ENCODE measurements around the gene RPL22L1.
"Not testable (repeated sequence)": the region's sequence is repeated elsewhere in the genome, so short reads cannot be mapped to it uniquely, and the experiment has no call there.

RPL22L1 gene

DNA sequence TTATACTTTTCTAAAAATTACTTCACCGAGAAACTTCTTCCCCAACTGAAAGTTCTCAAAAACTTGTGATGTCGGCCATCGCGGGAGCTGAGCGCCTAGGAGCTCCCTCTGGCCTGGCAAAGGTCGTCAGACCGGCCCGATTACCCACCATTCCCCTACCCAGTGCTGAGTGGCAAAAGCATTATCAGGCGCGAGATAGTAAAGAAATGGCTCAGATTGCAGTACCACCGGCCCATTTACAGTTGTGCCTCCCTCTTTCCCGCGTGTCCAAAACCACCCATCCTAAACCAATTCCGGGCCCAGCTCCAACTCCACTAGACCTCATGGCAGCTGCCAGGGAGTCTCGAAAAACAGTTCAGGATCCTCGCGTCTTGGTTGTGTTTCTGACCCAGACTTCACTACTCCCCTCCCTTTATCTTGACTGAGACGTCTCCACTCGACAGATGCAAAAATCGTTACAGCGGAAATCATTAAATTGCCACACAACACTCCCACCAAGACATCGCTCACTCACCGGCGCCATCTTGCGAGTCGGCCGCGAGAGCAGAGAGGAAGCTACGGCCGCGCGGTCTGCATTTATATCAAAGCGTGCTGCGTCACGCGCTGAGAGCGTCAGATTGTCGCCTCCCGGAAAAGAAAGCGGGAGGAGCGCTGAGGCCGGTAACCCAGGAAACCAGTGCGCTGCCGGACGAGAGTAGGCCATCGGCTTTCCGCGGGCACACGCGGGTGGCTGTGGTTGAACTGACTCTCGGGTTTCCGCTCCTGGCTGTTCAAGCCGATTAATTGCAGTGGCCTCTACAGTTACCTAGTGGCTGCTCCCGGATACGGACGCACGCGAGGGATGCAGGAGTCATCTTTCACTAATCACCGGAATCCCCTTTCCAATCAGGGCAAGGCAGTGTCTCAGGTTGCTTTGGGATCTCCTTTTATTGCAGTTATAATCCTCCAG lies at the start of gene RPL22L1:
Gene RPL22L1 (minus strand): TSS at position 551 of the 949 bp plus-strand sequence. CDS start 28 bp downstream, at position 523.
- DNase-seq = peak; percentile 89 to 93

DNA sequence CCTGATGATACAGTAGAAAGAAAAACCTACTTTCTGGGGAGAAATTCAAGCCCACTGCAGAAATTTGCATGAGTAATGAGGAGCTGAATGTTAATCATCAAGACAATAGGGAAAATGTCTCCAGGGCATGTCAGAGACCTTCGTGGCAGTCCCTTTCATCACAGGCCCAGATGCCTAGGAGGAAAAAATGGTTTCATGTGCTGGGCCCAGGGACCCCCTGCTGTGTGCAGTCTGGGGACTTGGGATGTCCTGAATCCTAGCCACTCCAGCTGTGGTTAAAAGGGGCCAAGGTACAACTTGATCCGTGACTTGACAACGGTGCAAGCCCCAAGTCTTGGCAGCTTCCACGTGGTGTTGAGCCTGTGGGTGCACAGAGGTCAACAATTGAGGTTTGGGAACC lies 48.7 kb upstream of the RPL22L1 start:
- DNase-seq = no peak

DNA sequence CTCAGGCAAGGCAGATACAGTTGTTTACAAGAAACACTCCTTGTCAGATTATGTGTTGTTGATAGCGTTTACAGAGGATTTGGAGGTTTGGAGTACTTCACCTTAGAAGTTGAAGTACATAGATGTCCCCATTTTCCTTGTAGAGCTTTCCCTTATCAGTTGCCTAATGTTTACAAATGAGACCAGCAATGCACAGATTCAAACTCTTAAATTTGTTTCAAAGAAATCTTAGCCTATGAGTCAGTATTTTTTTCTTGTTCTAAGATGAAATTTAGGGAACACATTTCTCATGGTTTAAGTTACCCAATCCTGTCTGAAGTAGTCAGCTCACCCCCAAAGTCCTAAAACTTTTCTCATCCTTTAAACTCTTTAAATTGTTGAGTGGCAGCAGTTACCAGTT lies 44.7 kb upstream of the RPL22L1 start:
- no peak for DNase-seq

DNA sequence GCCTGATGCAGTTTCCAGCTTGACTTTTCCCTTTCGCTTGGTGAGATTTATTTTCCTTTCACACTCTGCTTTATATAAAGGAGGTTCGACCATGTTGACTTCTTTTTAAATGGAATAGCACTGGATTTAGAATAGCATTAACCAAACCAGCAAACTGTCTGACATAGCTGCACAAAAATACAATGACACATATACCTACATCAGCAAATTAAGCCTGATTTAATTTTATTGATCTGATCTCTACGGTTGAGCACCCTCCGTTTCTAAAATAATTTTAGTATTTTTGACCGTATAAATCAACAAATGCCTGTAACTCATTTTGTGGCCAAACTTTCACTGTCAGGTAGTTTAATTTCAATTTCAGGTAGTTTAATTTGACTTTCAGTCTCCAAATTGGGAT lies 44.2 kb upstream of the RPL22L1 start:
- no peak for DNase-seq

DNA sequence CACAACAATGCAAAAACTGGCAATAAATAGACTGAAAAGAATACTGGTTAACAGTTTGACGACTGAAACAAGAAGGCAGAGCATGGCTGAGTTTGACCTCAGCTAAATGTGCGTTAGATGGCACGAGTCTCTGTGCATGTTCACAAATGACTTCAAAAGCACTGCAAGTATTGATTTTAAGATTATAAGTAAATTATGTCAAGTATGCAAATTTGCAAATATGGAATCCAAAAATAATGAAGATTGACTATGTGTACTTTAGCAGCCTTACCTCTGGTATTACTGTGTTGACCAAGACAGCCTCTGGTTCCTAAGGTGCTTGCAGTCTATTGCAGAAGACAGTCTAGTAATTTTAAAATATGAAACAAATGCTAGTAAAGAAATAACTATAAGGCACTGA lies 41.1 kb upstream of the RPL22L1 start:
- no peak for DNase-seq

DNA sequence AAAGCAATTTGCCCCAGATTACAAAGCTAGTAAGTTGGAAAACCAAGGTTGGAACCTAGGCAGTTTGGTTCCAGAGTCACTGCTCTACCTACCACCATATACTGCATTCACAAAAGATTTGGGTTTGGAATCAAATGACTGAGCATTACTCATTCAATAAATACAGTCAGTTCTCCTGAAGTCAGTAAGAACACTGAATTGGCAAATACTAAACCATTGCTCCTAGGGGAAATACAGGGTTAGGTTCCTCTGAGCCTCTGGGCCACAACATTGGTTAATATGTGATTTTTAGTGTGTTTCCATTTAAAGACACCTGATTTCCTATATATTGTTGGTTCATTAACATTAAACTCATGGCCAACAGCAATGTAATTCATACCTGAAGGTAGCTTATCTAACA lies 40.5 kb upstream of the RPL22L1 start:
- DNase-seq = no peak

DNA sequence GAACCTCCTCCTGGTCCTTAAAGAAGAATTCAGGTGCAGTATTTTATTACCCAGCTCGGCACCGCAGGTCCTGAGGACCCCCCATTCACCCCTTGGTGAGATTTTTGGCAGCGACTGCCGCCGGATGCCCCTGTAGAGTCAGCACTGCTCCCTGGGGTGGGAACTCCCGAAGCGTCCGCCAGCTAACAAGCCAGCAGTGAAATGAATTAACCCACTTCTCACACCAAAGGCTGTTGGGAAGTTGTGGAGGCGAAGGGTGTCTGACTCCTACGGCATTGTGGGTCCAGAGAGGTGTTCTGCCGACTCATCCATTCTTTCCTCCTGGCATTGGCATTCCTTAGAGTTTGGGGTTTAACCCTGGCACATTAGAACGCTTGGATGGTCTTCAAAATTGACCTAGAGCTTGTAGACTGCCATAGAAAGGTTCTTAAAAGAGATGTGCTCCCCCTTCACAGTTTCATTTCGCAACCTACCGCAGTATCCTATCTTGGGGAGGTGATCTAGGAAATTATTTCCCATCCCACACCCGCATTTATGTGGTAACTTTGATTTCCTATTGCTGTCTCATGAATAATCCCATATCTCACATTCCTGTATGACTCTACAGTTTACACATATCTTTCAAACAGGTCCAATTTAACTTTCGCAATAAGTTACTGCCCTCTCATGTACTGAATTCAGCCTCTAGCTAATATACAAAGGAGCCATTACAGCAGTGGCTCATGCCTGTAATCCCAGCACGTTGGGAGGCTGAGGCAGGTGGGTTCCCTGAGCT lies 39.3 kb upstream of the RPL22L1 start:
- DNase-seq = no peak

DNA sequence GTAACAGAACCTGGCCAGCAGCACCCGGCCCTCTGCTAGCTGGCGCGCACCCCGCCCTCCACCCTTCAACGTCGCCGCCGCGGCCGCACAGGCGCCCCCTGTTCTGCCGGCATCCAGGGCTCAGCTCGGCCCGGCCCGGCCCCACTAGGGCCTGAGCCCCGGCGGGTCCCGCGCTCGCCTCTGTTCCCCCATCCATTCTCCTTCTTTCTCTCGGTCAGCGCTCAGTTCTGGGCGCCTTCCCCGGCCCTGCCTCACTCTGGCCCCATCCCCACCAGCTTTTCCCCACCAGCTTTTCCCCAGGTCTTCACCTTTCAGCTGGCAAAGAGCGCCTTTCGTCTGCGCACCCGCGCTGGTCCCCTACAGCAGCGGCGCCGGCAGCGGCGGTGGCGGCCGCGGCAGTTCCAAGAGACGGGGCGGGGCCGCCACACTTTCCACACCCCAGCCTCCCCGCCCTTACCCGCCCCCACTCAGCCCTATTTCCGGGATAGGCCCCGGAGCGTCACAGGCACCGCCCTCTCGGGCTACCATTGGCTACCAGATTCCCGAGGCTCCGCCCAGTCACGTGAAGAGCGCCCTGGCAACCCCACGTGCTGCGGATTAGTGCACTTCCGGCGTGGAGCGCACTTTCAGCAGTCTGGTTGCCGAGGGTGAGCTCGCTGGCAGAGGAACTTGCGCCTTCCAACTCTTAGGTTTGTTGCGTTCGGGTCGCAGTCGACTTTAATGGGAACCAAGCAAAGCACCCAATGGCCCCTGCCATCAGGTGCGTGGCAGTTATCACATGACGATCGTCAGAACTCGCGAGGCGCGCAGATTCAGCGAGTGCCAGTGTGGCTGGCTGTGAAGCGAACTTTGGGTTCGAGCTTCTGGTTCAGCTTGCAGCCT lies 38.5 kb upstream of the RPL22L1 start, which contains the start of gene EIF5A2:
Gene EIF5A2 (minus strand): TSS at position 403 of the 882 bp plus-strand sequence. CDS start 831 bp downstream, outside the sequence.
- DNase-seq = peak; percentile 93 to 97

DNA sequence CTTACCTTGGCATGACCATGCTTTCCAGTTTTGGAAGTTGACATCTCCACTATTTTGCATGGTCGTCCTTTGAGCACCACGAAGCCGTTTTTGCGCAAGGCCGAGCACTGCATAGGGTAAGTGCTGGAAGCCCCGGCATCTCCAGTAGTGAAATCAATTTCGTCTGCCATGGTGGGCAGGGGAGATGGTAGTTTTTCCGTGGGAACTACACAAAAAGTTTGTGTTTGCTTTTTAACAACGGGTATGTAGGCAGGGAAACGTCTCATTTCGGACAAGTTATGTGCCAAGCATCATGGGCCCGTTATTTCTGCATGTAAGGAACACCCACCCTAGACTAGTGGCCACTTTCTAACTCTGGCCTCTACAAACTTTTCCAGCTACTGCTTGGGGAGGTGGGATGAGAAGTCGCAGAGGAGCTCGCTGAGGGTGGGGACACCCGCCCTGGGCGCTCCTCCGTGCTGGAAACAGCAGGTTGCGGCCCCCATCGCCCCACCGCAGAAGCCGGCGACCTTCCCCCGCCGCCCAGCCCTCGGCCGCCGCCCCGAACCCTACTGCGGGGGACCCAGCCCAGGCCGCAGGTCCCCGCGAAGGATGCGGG lies 37.7 kb upstream of the RPL22L1 start:
- no peak for DNase-seq

DNA sequence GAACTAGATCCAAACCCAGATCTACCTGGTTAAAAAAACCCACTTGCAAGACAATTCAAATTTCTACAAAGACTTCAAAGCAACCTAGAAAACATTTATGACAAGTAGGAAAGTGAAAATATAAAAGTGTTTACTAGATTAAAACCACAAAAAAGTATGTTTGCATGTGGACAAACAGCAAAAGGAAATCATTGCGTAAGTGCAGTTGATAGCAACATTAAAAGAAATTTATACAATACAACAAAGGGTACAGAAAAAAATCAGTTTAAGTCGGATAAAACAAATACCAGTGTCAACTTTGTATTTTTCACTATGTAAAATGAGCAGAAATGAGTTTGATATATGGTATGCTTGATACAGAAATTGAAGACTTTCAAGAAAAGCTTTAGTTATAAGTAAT lies 35.9 kb upstream of the RPL22L1 start:
- DNase-seq = no peak

DNA sequence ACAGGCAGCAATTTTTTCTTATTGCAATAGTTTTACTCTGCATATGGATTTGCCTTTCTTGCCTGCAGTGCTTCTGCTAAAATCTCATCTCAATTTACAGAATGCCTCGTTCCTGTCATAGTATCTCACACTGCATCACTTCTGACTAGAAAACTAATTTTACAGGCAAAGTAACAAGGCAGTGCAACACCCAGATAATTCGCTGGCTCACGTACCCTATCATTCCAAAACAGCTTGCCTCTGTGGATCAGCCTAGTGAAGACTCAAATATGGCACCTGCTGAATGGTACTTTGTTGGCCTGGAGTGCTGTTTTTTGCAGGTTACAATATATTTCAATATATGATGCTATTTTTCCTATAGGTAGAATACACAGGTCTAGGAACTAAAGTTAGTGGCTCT lies 33.1 kb upstream of the RPL22L1 start:
- DNase-seq = no peak

DNA sequence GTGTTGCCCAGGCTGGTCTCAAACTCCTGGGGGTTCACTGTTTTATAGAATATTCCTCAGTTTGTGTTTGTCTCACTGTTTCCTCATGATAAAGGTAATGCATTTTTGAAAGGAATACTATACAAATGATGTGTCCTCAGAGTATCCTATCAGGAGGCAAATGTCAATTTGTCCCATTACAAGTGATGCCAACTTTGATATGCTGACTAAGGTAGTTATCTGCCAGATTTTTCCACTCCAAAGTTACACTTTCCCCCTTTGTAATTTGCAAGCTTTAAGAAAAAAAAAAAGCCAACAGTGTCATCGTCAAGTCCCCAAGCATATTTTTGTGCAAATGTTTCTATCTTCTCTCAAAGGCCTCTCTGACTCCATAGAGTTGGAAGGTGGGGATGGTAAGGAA lies 29.5 kb upstream of the RPL22L1 start:
- DNase-seq = no peak

DNA sequence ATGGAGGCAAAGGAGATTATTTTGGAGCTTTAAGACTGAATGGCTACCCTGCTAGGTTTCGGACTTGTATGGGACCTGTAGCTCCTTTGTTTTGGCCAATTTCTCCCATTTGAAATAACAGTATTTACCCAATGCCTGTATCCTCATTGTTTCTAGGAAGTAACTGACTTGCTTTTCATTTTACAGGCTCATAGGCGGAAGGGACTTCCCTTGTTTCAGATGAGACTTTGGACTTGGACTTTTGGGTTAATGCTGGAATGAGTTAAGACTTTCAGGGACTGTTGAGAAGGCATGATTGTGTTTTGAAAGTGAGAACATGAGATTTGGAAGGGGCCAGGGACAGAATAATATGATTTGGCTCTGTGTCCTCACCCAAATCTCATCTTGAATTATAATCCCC lies 28.0 kb upstream of the RPL22L1 start:
- no peak for DNase-seq

DNA sequence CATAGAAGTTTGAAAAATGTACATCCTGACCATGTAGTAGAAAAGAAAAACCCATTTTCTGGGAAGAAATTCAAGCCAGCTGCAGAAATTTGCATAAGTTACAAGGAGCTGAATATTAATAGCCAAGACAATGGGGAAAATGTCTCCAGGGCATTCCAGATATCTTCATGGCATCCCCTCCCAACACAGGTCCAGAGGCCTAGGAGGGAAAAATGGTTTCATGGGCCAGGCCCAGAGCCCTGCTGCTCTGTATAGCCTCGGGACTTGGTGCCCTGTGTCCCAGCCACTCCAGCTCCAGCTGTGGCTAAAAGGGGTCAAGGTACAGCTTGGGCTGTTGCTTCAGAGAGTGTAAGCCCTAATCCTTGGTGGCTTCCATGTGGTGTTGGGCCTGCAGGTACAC lies 27.2 kb upstream of the RPL22L1 start:
- not testable (repeated sequence) for DNase-seq

DNA sequence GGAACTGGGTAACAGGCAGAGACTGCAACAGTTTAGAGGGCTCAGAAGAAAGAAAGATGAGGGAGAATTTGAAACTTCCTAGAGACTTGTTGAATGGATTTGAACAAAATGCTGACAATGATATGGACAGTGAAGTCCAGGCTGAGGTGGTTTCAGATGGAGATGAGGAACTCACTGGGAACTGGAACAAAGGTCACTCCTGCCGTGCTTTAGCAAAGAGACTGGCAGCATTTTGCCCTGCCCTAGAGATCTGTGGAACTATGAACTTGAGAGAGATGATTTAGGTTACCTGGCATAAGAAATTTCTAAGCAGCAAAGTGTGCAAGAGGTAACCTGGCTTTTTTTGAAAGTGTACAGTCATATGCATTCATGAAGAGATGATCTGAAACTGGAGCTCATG lies 26.8 kb upstream of the RPL22L1 start:
- DNase-seq = no peak

DNA sequence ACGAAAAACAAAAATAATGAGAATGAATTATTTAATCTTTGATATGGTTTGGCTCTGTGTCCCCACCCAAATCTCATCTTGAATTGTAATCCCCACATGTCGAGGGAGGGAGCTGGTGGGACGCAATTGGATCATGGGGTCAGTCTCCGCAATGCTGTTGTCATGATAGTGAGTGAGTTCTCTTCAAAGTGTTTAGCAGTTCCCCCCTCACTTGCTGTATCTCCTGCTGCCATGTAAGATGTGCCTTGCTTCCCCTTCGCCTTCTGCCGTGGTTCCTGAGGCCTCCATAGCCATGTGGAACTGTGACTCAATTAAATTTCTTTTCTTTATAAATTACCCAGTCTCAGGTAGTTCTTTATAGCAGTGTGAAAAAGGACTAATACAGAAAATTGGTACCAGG lies 26.3 kb upstream of the RPL22L1 start:
- not testable (repeated sequence) for DNase-seq

DNA sequence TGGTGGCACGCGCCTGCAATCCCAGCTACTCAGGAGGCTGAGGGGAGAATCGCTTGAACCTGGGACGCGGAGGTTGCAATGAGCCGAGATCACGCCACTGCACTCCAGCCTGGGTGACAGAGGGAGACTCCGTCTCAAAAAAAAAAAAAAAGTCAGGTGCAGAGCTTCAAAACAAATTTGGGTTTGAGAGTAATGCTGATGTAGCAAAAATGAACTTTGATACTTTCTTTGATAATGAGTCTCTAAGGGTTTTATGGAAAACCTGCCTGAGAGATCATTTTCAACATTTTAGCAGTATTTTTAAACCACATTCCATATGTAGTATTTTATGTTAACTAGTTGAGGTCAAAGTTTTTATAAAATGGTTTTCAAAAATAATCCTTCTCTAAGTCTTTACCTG lies 23.9 kb upstream of the RPL22L1 start:
- DNase-seq = no peak

DNA sequence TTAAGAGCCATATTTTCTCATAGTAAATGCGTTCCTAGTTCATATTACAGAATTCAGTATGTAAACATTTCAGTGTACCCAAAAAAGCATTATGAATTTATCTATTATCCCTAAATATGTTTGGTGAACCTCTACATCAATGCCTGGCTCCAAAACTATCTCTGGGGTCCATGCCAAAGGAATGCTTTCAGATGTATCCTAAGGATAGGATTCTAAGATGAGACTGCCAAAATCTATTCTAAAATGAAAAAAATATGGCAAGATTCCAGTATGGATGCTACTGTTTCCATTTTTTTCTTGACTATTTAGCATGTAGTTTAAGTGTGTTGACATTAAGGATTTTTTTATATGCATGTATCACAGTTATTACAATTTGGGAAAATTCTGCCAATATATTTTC lies 19.6 kb upstream of the RPL22L1 start:
- DNase-seq = no peak

DNA sequence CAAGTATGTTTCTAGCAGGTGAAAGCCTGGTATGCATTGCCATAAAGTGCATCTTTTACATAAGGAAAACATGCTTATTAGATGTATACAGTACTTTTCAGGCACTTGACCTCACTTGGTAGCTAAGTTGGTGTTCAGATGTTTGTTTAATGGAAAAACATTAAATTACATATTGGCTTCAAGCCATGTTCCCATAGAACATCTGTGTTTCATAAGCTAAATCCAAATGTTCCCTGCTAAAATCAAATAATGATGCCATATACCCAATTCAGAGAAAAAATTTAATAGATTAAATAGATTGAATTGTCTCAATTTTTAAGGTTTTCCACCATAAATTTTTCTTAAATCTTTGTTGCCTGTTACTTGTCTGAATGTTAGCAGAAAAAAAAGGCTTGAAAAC lies 19.1 kb upstream of the RPL22L1 start:
- DNase-seq = no peak

DNA sequence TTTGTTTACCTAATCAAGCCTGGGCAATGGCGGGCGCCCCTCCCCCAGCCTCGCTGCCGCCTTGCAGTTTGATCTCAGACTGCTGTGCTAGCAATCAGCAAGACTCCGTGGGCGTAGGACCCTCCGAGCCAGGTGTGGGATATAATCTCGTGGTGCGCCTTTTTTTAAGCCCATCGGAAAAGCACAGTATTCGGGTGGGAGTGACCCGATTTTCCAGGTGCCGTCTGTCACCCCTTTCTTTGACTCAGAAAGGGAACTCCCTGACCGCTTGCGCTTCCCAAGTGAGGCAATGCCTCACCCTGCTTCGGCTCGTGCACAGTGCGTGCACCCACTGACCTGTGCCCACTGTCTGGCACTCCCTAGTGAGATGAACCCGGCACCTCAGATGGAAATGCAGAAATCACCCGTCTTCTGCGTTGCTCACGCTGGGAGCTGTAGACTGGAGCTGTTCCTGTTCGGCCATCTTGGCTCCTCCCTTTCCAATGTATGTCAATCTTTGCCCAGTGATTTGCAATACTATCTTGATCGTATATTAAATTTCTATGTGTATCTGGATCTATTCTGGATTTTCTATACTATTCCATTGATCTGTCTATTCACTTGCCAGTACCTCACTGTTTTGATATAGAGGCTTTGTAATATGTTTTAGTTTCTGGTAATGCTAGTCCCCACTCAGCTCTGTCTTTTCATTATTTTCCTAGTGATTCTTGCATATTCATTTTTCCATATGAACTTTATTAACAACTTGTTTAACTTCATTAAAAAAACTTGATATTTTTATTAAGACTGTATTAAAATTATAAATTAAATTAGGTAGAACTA lies 14.3 kb upstream of the RPL22L1 start:
- DNase-seq = not testable (repeated sequence)

DNA sequence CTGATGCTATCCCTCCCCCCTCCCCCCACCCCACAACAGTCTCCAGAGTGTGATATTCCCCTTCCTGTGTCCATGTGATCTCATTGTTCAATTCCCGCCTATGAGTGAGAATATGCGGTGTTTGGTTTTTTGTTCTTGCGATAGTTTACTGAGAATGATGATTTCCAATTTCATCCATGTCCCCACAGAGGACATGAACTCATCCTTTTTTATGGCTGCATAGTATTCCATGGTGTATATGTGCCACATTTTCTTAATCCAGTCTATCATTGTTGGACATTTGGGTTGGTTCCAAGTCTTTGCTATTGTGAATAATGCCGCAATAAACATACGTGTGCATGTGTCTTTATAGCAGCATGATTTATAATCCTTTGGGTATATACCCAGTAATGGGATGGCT lies 8.7 kb upstream of the RPL22L1 start:
- DNase-seq = not testable (repeated sequence)

Measured in stimulated activated CD4-positive, alpha-beta T cell treated with anti-CD3 and anti-CD28 coated beads, Interleukin-4, amount 100 ng/mL, for 4 hours (primary cell).